ENCODE data around the gene ATP7A.

Gene ATP7A

GRCh38 chrX:77962068-77962902, 51.8 kb downstream of the ATP7A start:
- WGBS, 2 experiments = 95 to 96% methylated on average over 13 of the region's 13 CpGs
- Histone ChIP-seq H3K4me1 (ENCODE audit: control insufficient read depth, insufficient read depth, low read length) (no peaks in the 10 kb centered on the region), H3K4me3 (ENCODE audit: insufficient read depth, low read depth, low read length) (no peak overlapping the region)

GRCh38 chrX:77966361-77966760, 55.9 kb downstream of the ATP7A start:
- H3K27me3 ChIP-seq (ENCODE audit: control insufficient read depth, insufficient read depth, low read length, poor library complexity, severe bottlenecking) = no peaks in the 10 kb centered on the region
- no peak overlapping the region for H3K4me3 ChIP-seq (ENCODE audit: insufficient read depth, low read depth, low read length)
- H3K36me3 ChIP-seq (ENCODE audit: control insufficient read depth, insufficient read depth, low read length) = no peaks in the 10 kb centered on the region
- WGBS, 2 experiments = 93 to 96% methylated on average over 2 to 3 of the region's 3 CpGs
- H3K27ac ChIP-seq (ENCODE audit: insufficient read depth, low read depth, low read length, poor library complexity, severe bottlenecking) = no peak overlapping the region
- no peaks in the 10 kb centered on the region for H3K4me1 ChIP-seq (ENCODE audit: control insufficient read depth, insufficient read depth, low read length)
- H3K9me3 ChIP-seq (ENCODE audit: control insufficient read depth, low read length) = no peaks in the 10 kb centered on the region

More at GRCh38 chrX:77962068-77962902, 51.8 kb downstream of the ATP7A start:
- H3K9me3 ChIP-seq (ENCODE audit: control insufficient read depth, low read length) = no peaks in the 10 kb centered on the region
- no peaks in the 10 kb centered on the region for H3K27me3 ChIP-seq (ENCODE audit: control insufficient read depth, insufficient read depth, low read length, poor library complexity, severe bottlenecking)
- no peak overlapping the region for H3K27ac ChIP-seq (ENCODE audit: insufficient read depth, low read depth, low read length, poor library complexity, severe bottlenecking)
- no peaks in the 10 kb centered on the region for H3K36me3 ChIP-seq (ENCODE audit: control insufficient read depth, insufficient read depth, low read length)

- Histone ChIP-seq H3K27ac (ENCODE audit: insufficient read depth, low read depth, low read length, poor library complexity, severe bottlenecking) (no peak overlapping the region), H3K36me3 (ENCODE audit: control insufficient read depth, insufficient read depth, low read length) (no peaks in the 10 kb centered on the region), H3K27me3 (ENCODE audit: control insufficient read depth, insufficient read depth, low read length, poor library complexity, severe bottlenecking) (no peaks in the 10 kb centered on the region), H3K4me3 (ENCODE audit: insufficient read depth, low read depth, low read length) (no peak overlapping the region), H3K9me3 (ENCODE audit: control insufficient read depth, low read length) (no peaks in the 10 kb centered on the region), H3K4me1 (ENCODE audit: control insufficient read depth, insufficient read depth, low read length) (no peaks in the 10 kb centered on the region)
- WGBS, 2 experiments = no CpG with 5 or more reads among the region's 1 CpG
These were observed 57.1 kb downstream of the ATP7A start for GRCh38 chrX:77967631-77968030.

- WGBS, 2 experiments = 98 to 99% methylated on average over 11 to 12 of the region's 13 CpGs
- Histone ChIP-seq H3K9me3 (ENCODE audit: control insufficient read depth, low read length) (no peaks in the 10 kb centered on the region), H3K27me3 (ENCODE audit: control insufficient read depth, insufficient read depth, low read length, poor library complexity, severe bottlenecking) (no peaks in the 10 kb centered on the region)
These were observed 59.0 kb downstream of the ATP7A start, which contains the start of gene PGAM4 for GRCh38 chrX:77969538-77969937. Gene PGAM4 (minus strand): TSS chrX:77969638. CDS start chrX:77969638, 0 bp downstream.

GRCh38 chrX:77975755-77976154, 65.3 kb downstream of the ATP7A start:
- H3K9me3 ChIP-seq (ENCODE audit: control insufficient read depth, low read length) = no peaks in the 10 kb centered on the region
- 100% methylated on average over 1 to 2 of the region's 2 CpGs for WGBS, 2 experiments
- H3K27ac ChIP-seq (ENCODE audit: insufficient read depth, low read depth, low read length, poor library complexity, severe bottlenecking) = no peak overlapping the region
- H3K36me3 ChIP-seq (ENCODE audit: control insufficient read depth, insufficient read depth, low read length) = no peaks in the 10 kb centered on the region
- no peaks in the 10 kb centered on the region for H3K27me3 ChIP-seq (ENCODE audit: control insufficient read depth, insufficient read depth, low read length, poor library complexity, severe bottlenecking)
- H3K4me1 ChIP-seq (ENCODE audit: control insufficient read depth, insufficient read depth, low read length) = no peaks in the 10 kb centered on the region
- H3K4me3 ChIP-seq (ENCODE audit: insufficient read depth, low read depth, low read length) = no peak overlapping the region

More at GRCh38 chrX:77969538-77969937, 59.0 kb downstream of the ATP7A start, which contains the start of gene PGAM4:
- H3K4me1 ChIP-seq (ENCODE audit: control insufficient read depth, insufficient read depth, low read length) = no peaks in the 10 kb centered on the region
- no peak within 1 kb of the TSS for H3K4me3 ChIP-seq (ENCODE audit: insufficient read depth, low read depth, low read length)
- no peak within 1 kb of the TSS for H3K27ac ChIP-seq (ENCODE audit: insufficient read depth, low read depth, low read length, poor library complexity, severe bottlenecking)
- no peaks in the 10 kb centered on the region for H3K36me3 ChIP-seq (ENCODE audit: control insufficient read depth, insufficient read depth, low read length)

- Histone ChIP-seq H3K9me3 (ENCODE audit: control insufficient read depth, low read length) (no peaks in the 10 kb centered on the region), H3K27me3 (ENCODE audit: control insufficient read depth, insufficient read depth, low read length, poor library complexity, severe bottlenecking) (no peaks in the 10 kb centered on the region), H3K36me3 (ENCODE audit: control insufficient read depth, insufficient read depth, low read length) (no peaks in the 10 kb centered on the region), H3K27ac (ENCODE audit: insufficient read depth, low read depth, low read length, poor library complexity, severe bottlenecking) (no peak overlapping the region), H3K4me3 (ENCODE audit: insufficient read depth, low read depth, low read length) (no peak overlapping the region), H3K4me1 (ENCODE audit: control insufficient read depth, insufficient read depth, low read length) (no peaks in the 10 kb centered on the region)
These were observed 66.6 kb downstream of the ATP7A start for GRCh38 chrX:77977095-77977494.

GRCh38 chrX:77977518-77977917, 67.0 kb downstream of the ATP7A start:
- no peak overlapping the region for H3K27ac ChIP-seq (ENCODE audit: insufficient read depth, low read depth, low read length, poor library complexity, severe bottlenecking)
- no peaks in the 10 kb centered on the region for H3K36me3 ChIP-seq (ENCODE audit: control insufficient read depth, insufficient read depth, low read length)
- H3K4me1 ChIP-seq (ENCODE audit: control insufficient read depth, insufficient read depth, low read length) = no peaks in the 10 kb centered on the region
- WGBS, 2 experiments = 100% methylated on average over 1 of the region's 1 CpG
- H3K27me3 ChIP-seq (ENCODE audit: control insufficient read depth, insufficient read depth, low read length, poor library complexity, severe bottlenecking) = no peaks in the 10 kb centered on the region
- no peaks in the 10 kb centered on the region for H3K9me3 ChIP-seq (ENCODE audit: control insufficient read depth, low read length)
- no peak overlapping the region for H3K4me3 ChIP-seq (ENCODE audit: insufficient read depth, low read depth, low read length)

GRCh38 chrX:77979870-77980269, 69.4 kb downstream of the ATP7A start:
- 85 to 90% methylated on average over 3 to 4 of the region's 4 CpGs for WGBS, 2 experiments
- H3K27ac ChIP-seq (ENCODE audit: insufficient read depth, low read depth, low read length, poor library complexity, severe bottlenecking) = no peak overlapping the region
- H3K4me3 ChIP-seq (ENCODE audit: insufficient read depth, low read depth, low read length) = no peak overlapping the region
- no peaks in the 10 kb centered on the region for H3K27me3 ChIP-seq (ENCODE audit: control insufficient read depth, insufficient read depth, low read length, poor library complexity, severe bottlenecking)
- H3K4me1 ChIP-seq (ENCODE audit: control insufficient read depth, insufficient read depth, low read length) = no peaks in the 10 kb centered on the region
- H3K9me3 ChIP-seq (ENCODE audit: control insufficient read depth, low read length) = no peaks in the 10 kb centered on the region
- no peaks in the 10 kb centered on the region for H3K36me3 ChIP-seq (ENCODE audit: control insufficient read depth, insufficient read depth, low read length)

GRCh38 chrX:78011846-78012245, 101.4 kb downstream of the ATP7A start:
- Histone ChIP-seq H3K9me3 (ENCODE audit: control insufficient read depth, low read length) (no peaks in the 10 kb centered on the region), H3K27me3 (ENCODE audit: control insufficient read depth, insufficient read depth, low read length, poor library complexity, severe bottlenecking) (no peaks in the 10 kb centered on the region), H3K4me3 (ENCODE audit: insufficient read depth, low read depth, low read length) (no peak overlapping the region), H3K27ac (ENCODE audit: insufficient read depth, low read depth, low read length, poor library complexity, severe bottlenecking) (no peak overlapping the region), H3K4me1 (ENCODE audit: control insufficient read depth, insufficient read depth, low read length) (no peaks in the 10 kb centered on the region), H3K36me3 (ENCODE audit: control insufficient read depth, insufficient read depth, low read length) (no peaks in the 10 kb centered on the region)
- WGBS, 2 experiments = no CpG with 5 or more reads among the region's 1 CpG

GRCh38 chrX:78019586-78020483, 109.3 kb downstream of the ATP7A start:
- H3K27me3 ChIP-seq (ENCODE audit: control insufficient read depth, insufficient read depth, low read length, poor library complexity, severe bottlenecking) = no peaks in the 10 kb centered on the region
- WGBS, 2 experiments = 90 to 91% methylated on average over 9 to 11 of the region's 12 CpGs

More at GRCh38 chrX:78019586-78020483, 109.3 kb downstream of the ATP7A start:
- H3K27ac ChIP-seq (ENCODE audit: insufficient read depth, low read depth, low read length, poor library complexity, severe bottlenecking) = no peak overlapping the region
- H3K4me1 ChIP-seq (ENCODE audit: control insufficient read depth, insufficient read depth, low read length) = no peaks in the 10 kb centered on the region
- H3K4me3 ChIP-seq (ENCODE audit: insufficient read depth, low read depth, low read length) = no peak overlapping the region
- H3K9me3 ChIP-seq (ENCODE audit: control insufficient read depth, low read length) = no peaks in the 10 kb centered on the region
- no peaks in the 10 kb centered on the region for H3K36me3 ChIP-seq (ENCODE audit: control insufficient read depth, insufficient read depth, low read length)
